GM11168 (cell line): ENCODE results near the gene KAZN.

Experiments used
- in situ Hi-C: fragments of 300-500 bp; cut with MboI; formaldehyde crosslinking; loops from one replicate; pipeline ENCODE4 v1.12.0; 2022; ENCODE audit warnings: low sequenced_read_pairs; ENCODE audit not compliant: unreplicated experiment

The KAZN gene

GRCh38 chr1:14803002-14803789, 204.7 kb downstream of the KAZN start:
- in situ Hi-C loops, result no loop called here

GRCh38 chr1:14804626-14805025, 206.1 kb downstream of the KAZN start:
- in situ Hi-C loops, result no loop called here

- in situ Hi-C loops, result no loop called here
These were observed 208.3 kb downstream of the KAZN start for GRCh38 chr1:14806772-14807171.

GRCh38 chr1:14808768-14809167, 210.3 kb downstream of the KAZN start:
- in situ Hi-C loops, result no loop called here

GRCh38 chr1:14809191-14809981, 210.9 kb downstream of the KAZN start:
- in situ Hi-C loops, result no loop called here

- in situ Hi-C loops, result no loop called here
These were observed 212.3 kb downstream of the KAZN start for GRCh38 chr1:14810595-14811361.

- in situ Hi-C loops, result no loop called here
These were observed 213.1 kb downstream of the KAZN start for GRCh38 chr1:14811573-14811972.

GRCh38 chr1:14812189-14812588, 213.7 kb downstream of the KAZN start:
- in situ Hi-C loops, result no loop called here

- in situ Hi-C loops, result no loop called here
These were observed 216.8 kb downstream of the KAZN start for GRCh38 chr1:14815175-14815877.

- in situ Hi-C loops, result no loop called here
These were observed 219.0 kb downstream of the KAZN start for GRCh38 chr1:14817223-14818170.

- in situ Hi-C loops, result no loop called here
These were observed 222.0 kb downstream of the KAZN start for GRCh38 chr1:14820295-14821085.

- in situ Hi-C loops, result no loop called here
These were observed 224.0 kb downstream of the KAZN start for GRCh38 chr1:14822493-14822892.

GRCh38 chr1:14822996-14823395, 224.5 kb downstream of the KAZN start:
- in situ Hi-C loops, result no loop called here

GRCh38 chr1:14824314-14824915, 225.9 kb downstream of the KAZN start:
- in situ Hi-C loops, result no loop called here

- in situ Hi-C loops, result no loop called here
These were observed 226.9 kb downstream of the KAZN start for GRCh38 chr1:14825396-14825795.

- in situ Hi-C loops, result no loop called here
These were observed 227.7 kb downstream of the KAZN start for GRCh38 chr1:14826172-14826636.

GRCh38 chr1:14826731-14827326, 228.3 kb downstream of the KAZN start:
- in situ Hi-C loops, result no loop called here
